HL-60 (cell line): ENCODE measurements around the gene ETHE1.

Experiments used
- CTCF ChIP-seq: IDR thresholded peaks from one replicate; pipeline ENCODE4 v1.5.1; 2011; ENCODE audit warnings: low read length, control low read depth, inconsistent platforms; ENCODE audit not compliant: insufficient read depth
- GABPA ChIP-seq: IDR thresholded peaks from 2 replicates; pipeline ENCODE4 v1.6.1; 2012; ENCODE audit warnings: low read depth
- POLR2AphosphoS5 ChIP-seq: IDR thresholded peaks from 2 replicates; pipeline ENCODE4 v1.6.1; 2012; ENCODE audit warnings: low read depth
- REST ChIP-seq: IDR thresholded peaks from 2 replicates; pipeline ENCODE4 v1.6.1; 2012; ENCODE audit warnings: low read depth; ENCODE audit not compliant: insufficient replicate concordance

GRCh38 chr19:43462383-43462782, 64.6 kb downstream of the ETHE1 start:
- TF ChIP-seq REST = no peak
- no peak for TF ChIP-seq CTCF
- no peak for TF ChIP-seq GABPA
- TF ChIP-seq POLR2AphosphoS5 = no peak
